GM12865 (cell line): ENCODE data around the gene ZDHHC20.

Source experiments
- DNase-seq: peaks from one replicate; pipeline ENCODE4 v3.0.0; 2010; ENCODE audit warnings: low read depth
- H3K4me3 ChIP-seq: 2 replicates; pipeline ENCODE4 v1.5.1; 2011; ENCODE audit warnings: mild to moderate bottlenecking, low read depth, low read length, control low read depth
- TF ChIP-seq, protein P1 (sequence below): IDR thresholded peaks from 2 replicates; pipeline ENCODE4 v1.5.1; 2011; ENCODE audit warnings: low read length, control low read depth, low read depth, inconsistent platforms; ENCODE audit not compliant: insufficient read depth; ENCODE audit errors: missing control alignments

ZDHHC20 gene

DNA sequence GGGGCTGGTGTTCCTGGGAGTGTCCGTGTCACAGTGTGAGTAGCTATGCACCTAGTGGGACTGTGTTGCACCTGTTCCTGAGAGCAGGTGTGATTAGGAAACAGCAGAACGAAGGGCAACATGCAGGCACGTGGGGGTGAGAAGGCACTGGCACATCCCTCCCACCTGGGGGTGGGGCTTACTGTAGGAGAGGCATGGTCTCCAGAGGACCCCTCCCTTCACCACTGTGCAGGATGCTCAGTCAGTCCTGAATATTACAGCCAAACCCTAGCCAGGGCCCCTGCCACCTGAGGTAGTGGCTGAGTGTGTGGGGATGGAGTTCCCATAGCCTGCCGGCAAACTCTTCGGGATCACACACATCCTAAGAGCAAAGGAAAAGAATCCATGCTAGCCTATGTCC is 99.2 kb downstream of the ZDHHC20 start:
- TF ChIP-seq, protein P1, sequence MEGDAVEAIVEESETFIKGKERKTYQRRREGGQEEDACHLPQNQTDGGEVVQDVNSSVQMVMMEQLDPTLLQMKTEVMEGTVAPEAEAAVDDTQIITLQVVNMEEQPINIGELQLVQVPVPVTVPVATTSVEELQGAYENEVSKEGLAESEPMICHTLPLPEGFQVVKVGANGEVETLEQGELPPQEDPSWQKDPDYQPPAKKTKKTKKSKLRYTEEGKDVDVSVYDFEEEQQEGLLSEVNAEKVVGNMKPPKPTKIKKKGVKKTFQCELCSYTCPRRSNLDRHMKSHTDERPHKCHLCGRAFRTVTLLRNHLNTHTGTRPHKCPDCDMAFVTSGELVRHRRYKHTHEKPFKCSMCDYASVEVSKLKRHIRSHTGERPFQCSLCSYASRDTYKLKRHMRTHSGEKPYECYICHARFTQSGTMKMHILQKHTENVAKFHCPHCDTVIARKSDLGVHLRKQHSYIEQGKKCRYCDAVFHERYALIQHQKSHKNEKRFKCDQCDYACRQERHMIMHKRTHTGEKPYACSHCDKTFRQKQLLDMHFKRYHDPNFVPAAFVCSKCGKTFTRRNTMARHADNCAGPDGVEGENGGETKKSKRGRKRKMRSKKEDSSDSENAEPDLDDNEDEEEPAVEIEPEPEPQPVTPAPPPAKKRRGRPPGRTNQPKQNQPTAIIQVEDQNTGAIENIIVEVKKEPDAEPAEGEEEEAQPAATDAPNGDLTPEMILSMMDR = no peak
- no peak overlapping the region for H3K4me3 ChIP-seq
- no peak for DNase-seq

DNA sequence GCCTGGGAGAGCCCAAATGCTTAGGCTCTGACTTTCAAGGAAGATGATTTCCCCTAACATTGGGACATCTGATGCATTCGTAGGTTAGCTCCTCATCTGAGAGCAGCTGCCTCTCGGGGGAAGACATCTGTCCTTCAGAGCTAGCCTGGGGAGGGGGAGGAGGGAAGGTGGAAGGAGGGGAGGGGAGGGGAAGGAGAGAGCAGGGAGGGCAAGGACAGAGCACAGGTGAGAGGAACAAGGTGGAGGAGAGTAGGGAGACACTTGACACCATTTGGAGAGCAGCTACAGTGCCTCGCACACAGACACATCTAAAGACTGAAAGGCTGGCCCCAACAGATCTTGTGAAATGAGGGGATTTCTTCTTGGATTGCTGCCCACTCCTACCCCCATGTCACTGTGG is 103.8 kb downstream of the ZDHHC20 start:
- TF ChIP-seq, protein P1 = no peak
- H3K4me3 ChIP-seq = no peak overlapping the region
- DNase-seq = no peak

DNA sequence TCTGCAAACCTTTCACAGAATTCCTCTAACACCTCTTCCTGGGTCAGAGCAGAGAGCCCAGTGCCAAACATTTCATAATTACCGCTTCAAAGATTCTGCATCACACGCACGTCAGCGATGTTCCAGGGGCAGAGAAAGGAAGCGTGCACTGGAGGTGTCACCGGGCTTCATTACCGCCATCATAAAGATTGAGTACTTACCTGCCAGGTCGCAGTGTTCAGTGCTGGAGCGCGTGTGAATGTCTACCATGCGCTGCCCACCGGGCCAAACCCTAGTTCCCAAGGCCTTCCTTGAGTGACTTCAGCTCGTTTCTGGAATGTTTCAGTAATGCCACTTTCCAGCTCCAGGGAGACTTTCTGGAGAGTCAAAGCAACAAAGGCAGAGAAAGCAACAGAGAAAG is 104.4 kb downstream of the ZDHHC20 start:
- no peak for DNase-seq
- no peak overlapping the region for H3K4me3 ChIP-seq
- TF ChIP-seq, protein P1 = no peak

DNA sequence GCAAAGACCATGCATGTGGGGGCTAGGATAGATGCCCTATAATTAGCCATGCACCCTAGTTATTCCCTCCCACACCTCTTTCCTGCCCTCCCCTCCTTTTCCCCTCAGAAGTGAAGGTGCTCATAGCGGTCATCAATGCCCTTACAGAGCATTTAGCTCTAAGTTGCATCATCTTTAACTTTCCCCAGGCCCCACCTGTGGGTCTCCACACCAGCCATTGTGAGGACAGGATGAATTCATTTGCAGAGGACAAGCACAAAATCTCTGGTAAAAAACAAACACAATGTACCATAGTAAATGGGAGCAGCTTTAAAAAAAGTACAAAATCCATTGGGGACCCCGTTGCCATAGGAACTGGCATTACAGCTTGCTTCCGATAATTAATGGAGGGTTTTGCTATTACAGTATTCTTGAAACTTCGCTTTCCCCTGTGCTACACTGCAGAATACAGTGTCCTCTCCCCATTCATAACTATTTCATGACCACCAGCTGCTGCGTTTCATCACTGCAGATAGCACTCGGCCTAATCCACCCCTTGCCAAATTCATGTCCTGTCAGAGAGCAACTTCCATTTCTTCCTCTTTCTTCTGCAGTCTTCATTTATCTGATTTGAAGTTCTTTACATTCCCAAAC is 110.5 kb downstream of the ZDHHC20 start:
- TF ChIP-seq, protein P1 = no peak
- no peak for DNase-seq
- no peak overlapping the region for H3K4me3 ChIP-seq

DNA sequence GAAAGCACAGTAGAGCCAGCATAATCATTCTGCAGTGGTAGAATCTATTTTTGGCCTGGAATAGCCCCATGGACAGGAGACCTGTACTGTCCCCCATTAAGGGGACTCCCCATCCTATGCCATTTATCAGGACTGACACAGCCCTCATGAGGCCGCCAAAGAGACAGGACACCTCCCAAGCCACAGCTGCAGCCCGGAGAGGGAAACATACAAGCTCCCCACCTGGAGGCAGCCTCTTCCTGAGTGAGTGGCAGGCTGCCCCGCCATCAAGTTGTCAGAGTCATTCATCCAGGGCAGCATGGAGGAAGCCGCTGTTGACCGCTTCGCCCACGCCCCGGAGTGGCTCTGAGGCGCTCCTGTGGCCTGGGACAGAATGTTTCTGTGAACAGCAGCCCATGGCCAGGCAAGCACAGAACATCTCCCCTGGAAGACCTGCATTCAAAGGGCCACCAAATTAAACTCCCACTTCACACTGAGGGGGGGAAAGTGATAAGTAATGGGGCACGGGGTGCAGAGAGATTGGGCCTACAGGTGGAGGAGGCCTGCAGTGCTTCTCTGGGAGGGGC is 111.3 kb downstream of the ZDHHC20 start:
- TF ChIP-seq, protein P1 = no peak
- H3K4me3 ChIP-seq = no peak overlapping the region
- DNase-seq = no peak

DNA sequence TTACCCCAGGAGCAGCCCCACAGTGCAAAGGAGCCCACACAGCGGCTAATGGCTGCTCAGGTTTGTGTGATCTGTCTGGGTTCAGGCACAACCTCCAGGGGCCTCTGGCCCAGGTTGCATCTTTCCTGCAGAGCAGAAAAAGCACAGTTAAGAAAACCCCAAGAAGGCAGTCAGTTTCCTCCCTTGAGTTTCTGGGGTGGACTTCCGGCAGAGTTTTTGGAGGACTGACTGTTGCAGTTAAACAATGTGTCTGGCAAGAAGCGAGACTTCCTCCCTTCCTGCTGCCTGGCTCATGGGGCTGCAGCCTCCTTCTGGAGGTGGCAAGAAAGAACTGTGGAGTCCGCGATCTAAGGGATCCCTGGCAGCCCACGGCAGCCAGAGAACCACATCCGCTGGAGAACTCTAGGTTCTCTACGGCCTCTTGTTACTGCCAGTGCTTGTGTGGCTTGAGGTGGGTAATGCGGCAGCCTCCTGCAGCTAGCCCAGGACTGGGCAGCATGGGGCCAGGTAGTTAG is 114.4 kb downstream of the ZDHHC20 start:
- TF ChIP-seq, protein P1 = no peak
- peak overlapping the region; percentile 63 for H3K4me3 ChIP-seq
- peak; percentile 70 for DNase-seq
